HG02938 (cell line): ENCODE results near the gene SUFU.

Source experiments
- ATAC-seq: cut with Tn5 transposase; IDR thresholded peaks from one replicate; pipeline ENCODE4 v1.9.1; 2021; ENCODE audit warnings: mild to moderate bottlenecking, moderate library complexity; ENCODE audit not compliant: unreplicated experiment

Gene SUFU

DNA sequence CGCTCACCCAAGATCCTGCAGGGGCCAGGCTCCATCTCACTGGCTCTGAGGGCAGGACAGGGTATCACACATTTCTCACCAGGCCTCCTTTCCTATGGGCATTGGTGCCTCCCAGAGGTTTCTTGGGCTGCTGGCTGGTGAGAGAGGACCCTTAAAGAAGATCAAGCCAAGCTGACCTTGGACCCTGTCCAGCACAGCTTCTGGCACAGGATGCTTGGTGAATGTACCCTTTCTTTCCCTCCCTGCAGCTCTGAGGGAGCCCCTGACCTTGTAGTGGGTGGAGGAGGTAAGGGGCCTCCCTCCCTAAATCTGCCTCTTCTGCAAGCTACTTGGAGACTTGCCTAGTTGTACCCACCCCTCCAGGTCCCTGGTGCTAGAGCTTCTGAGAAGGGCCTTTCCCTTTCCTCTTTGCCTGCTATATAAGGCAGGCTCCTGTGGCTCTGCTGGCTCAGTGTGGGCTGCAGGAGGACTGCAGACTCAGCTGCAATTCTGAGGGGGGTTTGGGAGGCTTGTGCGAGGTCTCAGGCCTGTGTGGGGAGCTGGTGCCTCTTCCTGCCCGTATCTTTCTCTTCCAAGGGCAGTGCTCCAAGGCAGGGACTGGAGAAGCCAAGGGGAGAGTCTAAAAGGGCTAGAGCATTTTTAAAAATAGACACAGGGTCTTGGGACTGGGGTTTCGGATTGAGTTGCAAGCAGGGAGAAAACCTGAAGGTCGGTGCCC, 128.8 kb downstream of the SUFU start:
- no peak for ATAC-seq

DNA sequence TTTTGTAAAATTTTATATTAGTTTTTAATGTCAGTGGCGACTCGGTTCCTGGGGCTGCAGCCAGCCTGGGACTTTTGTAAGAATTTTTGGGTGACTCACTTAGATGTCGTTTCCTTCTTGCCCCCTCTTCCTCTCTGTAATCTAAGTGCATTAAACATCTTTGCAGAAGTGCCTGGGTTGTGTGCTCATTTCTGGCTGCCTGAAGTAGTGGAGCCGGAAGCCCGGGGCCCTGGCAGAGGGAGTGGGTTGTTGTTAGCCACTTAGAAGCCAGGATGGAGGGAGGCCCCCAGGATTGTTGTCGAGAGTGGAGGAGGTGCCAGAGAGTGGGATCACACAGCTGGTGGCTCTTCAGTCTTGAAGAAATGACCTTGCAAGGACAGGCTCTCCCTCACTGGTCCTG, 129.5 kb downstream of the SUFU start:
- no peak for ATAC-seq

DNA sequence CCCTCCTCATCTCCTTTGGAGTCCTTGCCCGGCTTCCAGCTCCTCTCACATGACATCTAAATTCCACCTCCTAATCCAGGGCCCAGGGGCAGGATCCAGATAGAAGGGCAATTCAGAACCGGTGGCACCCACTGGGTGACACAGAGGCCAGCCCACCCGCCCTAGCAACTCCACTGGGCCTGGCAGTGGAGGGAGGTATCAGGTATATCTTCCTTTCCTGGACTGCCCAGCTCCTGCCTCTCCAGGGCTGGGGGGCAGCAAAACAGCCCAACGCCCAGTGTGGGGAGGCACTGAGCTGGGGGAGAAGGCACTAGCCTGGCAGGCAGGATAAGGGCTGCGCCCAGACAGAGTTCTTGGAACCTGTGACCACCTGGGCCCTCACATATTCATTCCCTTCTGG, 130.1 kb downstream of the SUFU start:
- no peak for ATAC-seq

DNA sequence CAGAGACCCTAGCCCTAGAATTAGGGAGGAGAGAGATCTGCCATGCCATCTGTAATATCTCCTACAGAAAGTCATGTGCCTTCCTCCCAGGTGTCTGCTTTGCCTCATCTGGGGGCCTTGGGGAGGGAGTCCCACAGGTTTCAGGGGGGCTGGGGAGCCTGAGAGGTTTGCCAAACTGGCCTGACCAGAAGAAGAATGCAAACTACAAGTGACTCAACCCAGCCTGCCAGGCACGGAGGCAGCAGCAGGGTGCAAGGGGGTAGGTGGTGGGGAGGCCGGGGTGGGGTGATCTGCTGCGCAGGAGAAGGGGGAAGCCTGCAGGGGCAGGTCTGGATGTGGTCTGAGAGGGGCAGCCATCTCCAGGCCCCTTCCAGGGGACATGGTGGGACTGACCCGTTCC, 130.9 kb downstream of the SUFU start:
- no peak for ATAC-seq

DNA sequence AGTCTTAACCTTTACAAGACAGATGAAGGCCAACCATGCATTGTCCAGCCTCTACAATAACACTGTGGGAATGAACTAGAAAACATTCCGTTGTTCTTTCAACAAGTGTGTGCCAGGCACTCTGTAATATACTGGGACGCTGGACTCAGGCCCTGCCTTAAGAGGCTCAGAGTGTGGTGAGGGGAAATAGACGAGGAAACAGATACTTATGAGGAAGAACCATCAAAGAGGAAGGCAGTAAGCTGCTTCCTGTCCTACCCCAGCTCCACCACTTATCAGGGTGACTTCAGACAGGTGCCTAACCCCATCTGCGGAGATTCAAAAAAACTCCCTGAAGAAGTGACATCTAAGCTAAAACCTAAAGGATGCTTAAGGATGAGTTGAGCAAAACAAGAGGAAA, 131.6 kb downstream of the SUFU start:
- no peak for ATAC-seq

DNA sequence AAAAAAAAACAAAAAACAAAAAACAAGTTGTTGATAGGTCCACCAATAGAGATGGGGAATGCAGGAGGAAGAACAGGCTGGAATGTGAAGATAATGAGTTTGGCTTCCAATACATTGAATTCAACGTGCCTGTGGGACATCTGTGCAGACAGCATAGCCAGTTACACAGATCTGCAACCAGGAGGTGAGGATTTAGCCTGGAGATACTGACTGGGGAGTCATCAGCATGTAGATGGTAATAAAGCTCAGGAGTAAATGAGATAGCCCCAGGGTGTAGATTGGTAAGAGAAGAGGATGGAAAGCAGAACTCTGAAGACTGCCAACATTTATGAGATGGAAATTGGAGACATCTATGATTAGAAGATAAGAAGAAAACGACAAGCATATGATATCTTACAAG, 135.8 kb downstream of the SUFU start:
- ATAC-seq, result no peak

DNA sequence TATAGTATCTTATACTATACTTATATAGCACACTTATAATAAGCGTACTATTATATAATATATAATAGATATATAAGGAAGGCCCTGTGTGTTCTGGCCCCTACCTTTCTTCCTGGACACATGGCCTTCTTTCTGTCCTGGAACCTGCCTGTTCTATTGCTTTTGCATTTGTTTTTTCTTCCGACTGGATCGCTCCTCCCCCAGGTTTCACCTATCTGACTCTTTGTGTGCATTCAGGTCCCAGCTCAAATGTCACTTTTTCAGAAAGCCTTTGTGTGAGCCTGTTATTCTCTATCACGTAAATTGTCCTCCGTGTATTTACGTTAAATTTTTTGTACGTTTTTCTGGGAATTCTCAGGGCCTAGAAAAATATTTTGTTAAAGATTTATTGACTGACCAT, 137.6 kb downstream of the SUFU start:
- no peak for ATAC-seq

DNA sequence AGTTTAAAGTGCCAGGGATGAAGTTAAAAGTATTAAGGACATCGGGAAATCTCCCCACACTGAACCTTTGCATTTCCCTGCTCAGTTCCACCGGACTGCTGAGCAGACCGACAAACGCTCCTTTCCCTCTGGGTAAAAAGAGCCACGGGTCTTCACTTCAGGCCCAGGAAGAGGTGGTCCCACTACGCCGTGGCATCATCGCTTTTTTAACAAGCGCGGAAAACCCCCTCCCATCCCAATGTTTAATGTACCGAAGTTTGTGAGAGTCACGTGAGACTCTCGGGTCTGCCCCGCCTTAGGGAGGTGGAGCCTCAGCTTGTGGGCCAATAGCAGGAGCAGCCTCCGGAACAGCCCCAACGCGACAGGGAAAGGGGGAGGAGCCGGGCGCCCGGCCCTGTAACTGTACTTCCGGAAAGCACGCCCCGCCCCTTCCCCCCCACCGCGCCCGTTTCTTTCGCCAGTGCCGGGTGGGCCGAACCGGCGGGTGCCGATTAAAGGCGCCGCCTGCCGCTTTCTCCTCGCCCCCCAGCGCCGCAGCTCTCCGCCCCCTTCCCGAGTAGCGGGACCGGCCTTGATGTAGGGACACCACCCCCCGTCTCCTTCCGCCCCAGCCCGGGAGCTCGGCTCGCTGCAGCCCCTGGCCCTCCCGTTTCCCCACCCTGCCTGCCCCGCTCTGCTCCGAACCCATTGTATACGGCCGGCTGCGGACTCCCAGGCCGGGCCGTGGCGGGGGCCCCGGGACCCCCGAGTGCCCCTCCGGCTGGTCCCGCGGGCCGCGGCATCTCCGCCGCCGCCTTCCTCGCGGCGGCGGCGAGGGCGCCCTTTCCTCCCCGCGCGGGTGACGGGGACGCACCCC, 138.3 kb downstream of the SUFU start:
- peak; percentile 48 for ATAC-seq

DNA sequence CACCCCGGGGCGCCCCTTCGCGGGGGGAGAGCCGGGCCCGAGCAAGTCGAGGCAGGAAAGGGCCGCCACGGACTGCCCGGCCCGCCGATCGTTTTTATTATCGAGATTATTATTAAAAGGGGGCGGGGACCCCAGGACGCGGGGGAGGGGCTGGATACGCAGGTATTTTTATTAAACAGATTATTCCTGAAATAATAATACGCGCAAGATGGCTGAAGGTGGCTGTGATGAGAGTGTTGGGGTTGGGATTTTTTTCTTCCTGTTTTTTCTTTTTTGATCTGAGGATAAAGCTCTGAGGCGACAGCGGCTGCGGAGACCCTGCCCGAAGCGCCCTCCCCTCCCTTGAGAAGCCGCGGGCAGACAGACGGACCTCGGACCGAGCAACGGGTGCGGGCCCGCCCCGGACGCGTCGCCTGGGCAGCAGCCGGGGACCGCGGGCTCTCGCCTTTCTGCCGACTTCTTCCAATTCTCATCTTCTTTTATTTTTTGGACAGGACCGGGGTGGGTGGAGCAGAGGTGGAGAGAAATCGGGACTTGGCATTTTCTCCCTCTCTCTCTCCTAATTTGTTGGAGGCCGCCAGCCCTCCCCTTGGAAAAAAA, 139.1 kb downstream of the SUFU start:
- ATAC-seq, result no peak

DNA sequence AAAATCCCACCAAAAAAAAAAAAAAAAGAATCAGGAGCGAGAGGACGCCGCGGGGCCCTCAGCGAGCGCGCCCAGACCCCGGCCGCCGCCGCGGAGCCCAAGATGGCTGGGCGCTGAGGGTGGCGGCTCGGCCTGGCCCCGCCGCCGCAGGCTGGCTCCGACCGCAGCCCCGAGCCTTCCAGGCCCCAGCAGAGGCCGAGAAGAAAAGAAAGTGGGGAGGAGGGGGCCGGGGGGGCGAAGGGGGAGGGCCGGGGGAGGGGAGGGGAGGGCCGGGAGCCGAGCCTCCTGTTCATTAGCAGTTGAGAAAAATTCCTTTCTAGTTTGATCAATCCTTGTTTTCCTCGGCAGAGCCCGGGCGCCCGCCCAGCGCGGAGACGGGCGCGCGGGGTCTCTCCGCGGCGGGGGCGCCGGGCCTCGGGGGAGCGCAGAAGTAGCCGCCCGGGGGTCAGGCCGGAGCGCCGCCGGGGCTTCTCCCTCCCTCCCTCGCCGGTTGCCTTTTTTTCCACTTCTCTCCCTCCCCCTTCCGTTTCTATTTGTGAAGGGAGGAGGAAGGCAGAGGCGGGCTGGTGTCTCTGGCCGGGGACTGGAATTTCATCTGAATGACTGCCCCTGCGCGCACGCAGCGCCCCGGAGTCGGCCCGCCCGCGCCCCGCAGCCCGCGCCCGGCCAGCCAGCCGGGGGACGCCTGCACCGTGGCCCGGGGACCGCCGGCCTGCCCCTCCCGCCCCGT, 139.7 kb downstream of the SUFU start:
- no peak for ATAC-seq

DNA sequence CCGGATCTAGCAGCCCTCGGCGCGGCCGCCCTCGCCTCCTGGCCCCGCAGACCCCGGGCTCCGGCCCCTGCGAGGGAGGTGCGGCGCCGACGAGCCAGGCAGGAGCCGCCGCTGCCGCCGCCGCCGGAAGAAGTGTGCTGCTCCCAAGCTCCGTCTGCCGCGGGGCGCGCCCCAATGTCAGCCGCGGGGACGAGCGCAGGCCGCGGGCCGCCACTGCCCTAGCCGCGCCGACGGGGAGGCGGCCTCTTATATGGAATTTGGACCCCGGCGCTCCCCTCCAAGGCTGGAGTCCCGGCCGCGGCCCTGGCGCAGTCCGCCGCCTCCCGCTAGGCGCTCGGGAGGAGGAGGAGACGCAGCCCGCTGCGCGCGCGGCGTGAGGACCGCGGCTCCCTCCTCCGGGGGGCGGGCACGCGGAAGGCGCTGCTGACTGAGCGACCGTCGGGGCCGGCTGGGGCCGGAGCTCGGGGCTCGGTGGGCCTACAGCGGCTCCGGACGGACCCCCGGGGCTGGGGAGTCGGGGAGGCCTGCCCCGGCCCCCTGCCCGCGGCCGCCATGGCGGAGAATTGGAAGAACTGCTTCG, 140.4 kb downstream of the SUFU start, which contains the start of gene TRIM8:
TSS of gene TRIM8 (plus strand) at position 414 of the 580 bp plus-strand sequence. CDS start at position 553, 139 bp downstream.
- ATAC-seq, result no peak

DNA sequence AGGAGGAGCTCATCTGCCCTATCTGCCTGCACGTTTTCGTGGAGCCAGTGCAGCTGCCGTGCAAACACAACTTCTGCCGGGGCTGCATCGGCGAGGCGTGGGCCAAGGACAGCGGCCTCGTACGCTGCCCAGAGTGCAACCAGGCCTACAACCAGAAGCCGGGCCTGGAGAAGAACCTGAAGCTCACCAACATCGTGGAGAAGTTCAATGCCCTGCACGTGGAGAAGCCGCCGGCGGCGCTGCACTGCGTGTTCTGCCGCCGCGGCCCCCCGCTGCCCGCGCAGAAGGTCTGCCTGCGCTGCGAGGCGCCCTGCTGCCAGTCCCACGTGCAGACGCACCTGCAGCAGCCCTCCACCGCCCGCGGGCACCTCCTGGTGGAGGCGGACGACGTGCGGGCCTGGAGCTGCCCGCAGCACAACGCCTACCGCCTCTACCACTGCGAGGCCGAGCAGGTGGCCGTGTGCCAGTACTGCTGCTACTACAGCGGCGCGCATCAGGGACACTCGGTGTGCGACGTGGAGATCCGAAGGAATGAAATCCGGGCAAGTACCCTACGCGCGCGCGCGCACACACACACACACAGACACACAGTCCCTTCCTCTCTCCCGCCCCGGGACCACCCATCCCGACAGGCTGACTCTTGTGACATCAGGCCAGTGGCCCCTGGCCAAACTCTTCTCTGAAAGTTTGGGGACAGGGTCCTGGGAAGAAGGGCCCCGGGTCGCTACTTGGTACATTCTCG, 141.0 kb downstream of the SUFU start:
- no peak for ATAC-seq

DNA sequence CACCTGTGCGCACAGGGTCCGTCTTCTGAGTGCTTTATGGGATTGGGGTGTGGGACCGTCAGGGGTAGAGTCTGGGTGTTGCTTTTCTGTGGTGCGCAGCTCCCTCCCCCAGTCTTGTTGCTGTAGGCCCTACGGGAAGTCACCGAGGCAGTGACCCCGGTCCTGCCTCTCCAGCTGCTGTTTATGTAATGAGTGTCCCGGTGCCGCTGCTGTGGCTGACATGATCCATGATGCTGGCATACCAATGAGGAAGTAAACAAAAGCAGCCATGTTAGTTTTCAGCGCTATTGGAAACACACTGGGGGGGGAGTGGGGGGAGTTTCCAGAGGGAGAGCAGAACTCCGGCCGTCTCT, 141.6 kb downstream of the SUFU start:
- no peak for ATAC-seq

DNA sequence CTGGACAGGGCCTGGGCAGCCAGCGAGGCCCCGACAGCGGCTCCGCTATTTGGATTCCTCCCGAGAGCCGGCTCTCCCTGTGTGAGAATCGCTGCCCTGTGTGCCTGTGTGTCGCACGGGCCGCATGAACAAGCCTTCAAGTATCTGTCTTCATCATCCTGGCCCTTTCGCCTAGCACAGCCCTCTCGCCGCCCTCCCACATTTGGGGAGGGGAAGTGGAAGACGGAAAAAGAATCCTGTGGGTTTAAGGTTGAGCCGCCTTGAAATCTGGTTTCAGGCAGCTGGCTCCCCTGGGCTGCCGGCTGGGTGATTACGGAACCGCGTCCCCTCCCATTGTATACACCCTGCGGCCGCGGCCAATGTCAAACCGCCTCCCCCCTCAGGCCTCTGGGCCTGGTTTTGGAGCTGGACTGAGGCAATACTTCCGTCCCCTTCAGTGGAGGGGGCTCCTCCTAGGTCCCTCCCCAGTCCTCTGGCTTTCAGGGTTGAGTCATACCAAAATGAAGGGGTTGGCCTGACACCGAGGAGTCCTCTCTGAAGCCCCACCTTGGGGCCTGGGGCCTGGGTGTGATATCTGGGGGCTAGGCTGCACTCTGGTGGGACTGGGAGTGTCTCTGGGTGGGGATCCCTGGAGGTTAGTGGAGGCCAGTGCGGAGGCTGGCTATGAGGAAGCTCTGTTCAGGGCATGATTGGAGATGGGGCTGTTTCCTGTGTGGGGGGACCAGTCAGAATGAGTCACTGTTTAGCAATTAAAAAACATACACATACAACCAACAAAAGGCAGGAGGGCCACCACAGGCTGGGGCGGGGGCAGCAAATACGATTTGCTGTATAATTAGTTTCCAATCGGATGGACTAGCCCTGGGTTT, 142.2 kb downstream of the SUFU start:
- peak; percentile 29 for ATAC-seq

DNA sequence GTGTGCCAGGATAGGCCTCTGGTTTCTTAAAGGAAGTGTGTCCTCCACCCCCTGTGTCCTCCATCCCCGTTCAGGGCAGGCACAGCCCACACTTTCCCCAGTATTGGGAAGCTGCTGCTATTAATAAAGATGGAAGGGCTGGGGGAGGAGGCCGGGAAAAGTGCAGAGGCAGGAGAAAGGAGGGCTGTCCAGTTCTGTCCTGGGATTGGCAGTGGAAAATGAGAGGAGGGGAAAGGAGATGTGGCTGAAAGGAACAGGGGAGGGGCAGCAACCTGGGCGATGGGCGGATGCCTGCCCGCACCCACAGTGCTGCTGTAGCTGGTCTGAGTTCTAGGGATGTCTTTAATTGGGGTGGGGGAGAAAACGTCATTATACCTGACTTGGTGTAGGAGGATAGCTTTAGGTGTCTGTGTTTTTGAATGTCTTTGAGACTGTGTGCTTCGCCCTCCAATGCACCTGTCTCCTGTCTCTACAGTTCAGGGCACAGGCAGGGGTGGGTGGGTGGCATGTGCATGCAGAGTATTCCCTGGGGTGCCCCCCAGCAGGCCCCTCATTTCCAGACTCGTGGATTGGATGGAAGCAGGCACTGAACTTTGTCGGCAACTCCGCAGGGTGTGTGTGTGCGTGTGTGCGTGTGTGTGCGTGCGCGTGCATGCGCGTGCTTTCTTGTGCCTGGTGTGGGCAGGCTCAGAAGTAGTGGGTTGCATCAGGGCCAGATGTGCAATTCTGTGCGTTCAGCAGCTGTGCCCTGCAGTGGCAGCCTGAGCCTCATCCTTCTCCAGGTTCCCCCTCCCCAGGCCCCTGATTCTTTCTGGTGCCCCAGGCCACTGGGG, 143.1 kb downstream of the SUFU start:
- ATAC-seq, result no peak

DNA sequence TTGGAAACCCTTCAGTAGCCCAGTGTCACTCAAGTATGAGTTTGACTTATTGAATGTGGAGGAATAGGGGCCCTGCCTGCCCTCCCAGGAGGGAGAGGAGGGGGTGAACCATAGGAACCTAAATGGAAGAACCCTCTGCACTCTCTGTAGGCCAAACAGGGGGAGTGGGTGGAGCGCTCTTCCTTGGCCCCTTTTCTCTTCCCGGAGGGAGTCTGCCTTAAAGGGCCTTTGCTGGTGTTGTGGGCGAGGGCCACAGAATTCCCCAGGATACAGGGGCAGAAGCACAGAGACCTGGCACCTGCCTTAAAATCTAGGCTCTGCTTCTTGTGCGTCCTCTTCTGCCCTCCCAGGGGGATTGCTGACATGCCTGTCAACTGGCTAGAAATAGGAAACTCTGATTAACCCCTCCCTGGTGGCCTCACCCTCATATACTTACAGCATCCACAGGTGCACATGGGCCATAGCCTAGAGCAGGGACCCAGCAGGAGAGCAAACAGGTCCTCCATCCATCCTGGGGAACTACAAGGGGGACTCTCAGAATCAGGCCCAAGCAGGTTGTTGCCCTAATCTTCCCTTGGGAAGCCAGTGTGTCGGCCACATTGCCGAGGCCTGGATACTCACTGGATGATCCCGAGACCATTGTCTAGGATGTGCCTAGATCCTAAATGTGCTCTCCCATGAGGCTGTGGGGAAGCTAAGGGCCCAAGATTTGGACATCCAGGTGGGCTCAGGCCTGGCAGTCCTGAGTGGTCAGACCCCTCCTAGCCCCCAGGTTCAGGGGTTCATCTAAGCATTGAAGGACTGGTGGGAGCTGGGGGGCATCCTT, 143.9 kb downstream of the SUFU start:
- no peak for ATAC-seq

DNA sequence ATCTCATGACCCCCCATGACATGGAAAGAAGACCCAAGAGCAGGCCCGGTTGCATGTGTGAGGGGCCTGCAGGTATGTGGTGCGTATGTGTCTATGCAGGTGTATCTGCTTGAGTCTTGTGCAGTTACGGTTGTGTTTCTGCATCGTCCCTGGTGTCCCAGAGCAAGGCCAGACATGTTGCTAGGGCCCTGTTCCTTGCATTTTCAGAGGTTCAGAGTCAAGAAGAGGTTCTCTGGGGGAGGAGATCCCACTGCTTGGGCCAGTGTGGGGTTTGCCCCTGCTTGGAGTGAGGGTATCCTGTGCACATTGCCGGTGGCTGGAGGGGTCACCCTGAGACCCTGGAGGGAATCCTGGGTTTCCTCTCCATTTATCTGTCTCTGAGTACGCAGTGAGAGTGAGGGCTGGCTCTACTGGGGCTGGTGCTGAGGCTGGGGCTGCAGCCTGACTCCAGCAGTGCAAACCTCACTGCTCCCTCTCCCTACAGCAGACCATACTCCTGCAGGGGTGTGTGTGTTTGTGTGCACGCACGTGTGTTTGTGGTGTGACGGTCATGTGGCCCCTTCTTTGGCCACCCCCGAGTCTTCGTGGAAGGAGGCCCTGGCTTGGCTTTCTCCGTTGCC, 144.6 kb downstream of the SUFU start:
- ATAC-seq, result no peak
